Stimulated activated naive CD8-positive, alpha-beta T cell treated with anti-CD3 and anti-CD28 coated beads, Interleukin-15, Interleukin-2, amounts not matched to agents 100 U/mL and 50 U/mL, for 24 hours (primary cell): ENCODE results near the gene PTGES.
A peak's percentile ranks its signal among the peaks of the same experiment; 100 is the strongest.
"Not testable (repeated sequence)": the region's sequence is repeated elsewhere in the genome, so short reads cannot be mapped to it uniquely, and the experiment has no call there.

Source experiments
- ATAC-seq: fragments of 150-1000 bp; cut with Tn5 transposase; one replicate; pipeline ENCODE4 v1.10.0; 2021
- DNase-seq: peaks from one replicate; pipeline ENCODE4 v3.0.0; 2021

The PTGES gene

GRCh38 chr9:129769669-129770068, 16.8 kb upstream of the PTGES start:
- no peak for DNase-seq
- ATAC-seq = no peak

GRCh38 chr9:129768486-129768885, 15.6 kb upstream of the PTGES start:
- ATAC-seq (no peak), DNase-seq (no peak)

GRCh38 chr9:129765764-129766317, 13.0 kb upstream of the PTGES start:
- DNase-seq (no peak), ATAC-seq (no peak)

- ATAC-seq (no peak), DNase-seq (no peak)
Measured at GRCh38 chr9:129762985-129763926, 10.4 kb upstream of the PTGES start.

GRCh38 chr9:129762370-129762984, 9.6 kb upstream of the PTGES start:
- DNase-seq, ATAC-seq: not testable (repeated sequence)

GRCh38 chr9:129761901-129762369, 9.1 kb upstream of the PTGES start:
- DNase-seq (no peak), ATAC-seq (no peak)

- no peak for DNase-seq
- no peak for ATAC-seq
Measured at GRCh38 chr9:129761293-129761900, 8.6 kb upstream of the PTGES start.

- not testable (repeated sequence) for ATAC-seq
Measured at GRCh38 chr9:129760784-129761183, 7.9 kb upstream of the PTGES start.

GRCh38 chr9:129759804-129760502, 7.1 kb upstream of the PTGES start:
- ATAC-seq = no peak
- DNase-seq = no peak

More at GRCh38 chr9:129760784-129761183, 7.9 kb upstream of the PTGES start:
- DNase-seq = not testable (repeated sequence)

GRCh38 chr9:129759319-129759718, 6.5 kb upstream of the PTGES start:
- no peak for ATAC-seq

GRCh38 chr9:129757045-129757444, 4.2 kb upstream of the PTGES start:
- DNase-seq = no peak
- no peak for ATAC-seq

More at GRCh38 chr9:129759319-129759718, 6.5 kb upstream of the PTGES start:
- no peak for DNase-seq

GRCh38 chr9:129756191-129756590, 3.3 kb upstream of the PTGES start:
- DNase-seq (no peak), ATAC-seq (no peak)

- DNase-seq (no peak), ATAC-seq (no peak)
Measured at GRCh38 chr9:129755151-129755550, 2.3 kb upstream of the PTGES start.

- ATAC-seq = no peak
Measured at GRCh38 chr9:129751841-129752801, 721 bp downstream of the PTGES start.

GRCh38 chr9:129750013-129750638, 2.7 kb downstream of the PTGES start:
- DNase-seq (no peak), ATAC-seq (no peak)

More at GRCh38 chr9:129751841-129752801, 721 bp downstream of the PTGES start:
- no peak for DNase-seq

GRCh38 chr9:129749575-129749974, 3.3 kb downstream of the PTGES start:
- no peak for ATAC-seq
- DNase-seq = no peak

GRCh38 chr9:129749052-129749451, 3.8 kb downstream of the PTGES start:
- DNase-seq, ATAC-seq: not testable (repeated sequence)

- DNase-seq = no peak
- ATAC-seq = peak; percentile 80
Measured at GRCh38 chr9:129748249-129748648, 4.6 kb downstream of the PTGES start.

- ATAC-seq (no peak), DNase-seq (no peak)
Measured at GRCh38 chr9:129746092-129746777, 6.6 kb downstream of the PTGES start.
